Esophagus squamous epithelium (tissue), 4 donors: Measurements from ENCODE around the gene MEPE.

ENCODE experiments used
- POLR2A ChIP-seq, 4 donors: fragments of 450-650 bp; IDR thresholded peaks; one replicate each; pipeline ENCODE4 v1.6.1; 2017; ENCODE audit warnings: antibody characterized with exemption in 4 of 4, mild to moderate bottlenecking in 4 of 4, moderate library complexity in 3 of 4
- TF ChIP-seq, protein P1 (sequence below), 6 experiments: fragments of 450-650 bp in 4 of 6; fragments of 200-600 bp in 2 of 6; sonication (generic) in 2 of 6; IDR thresholded peaks; one replicate each; pipeline ENCODE4 v1.5.1; 2016 to 2019; ENCODE audit warnings: antibody characterized with exemption in 6 of 6, mild to moderate bottlenecking in 4 of 6, moderate library complexity in 4 of 6

DNA sequence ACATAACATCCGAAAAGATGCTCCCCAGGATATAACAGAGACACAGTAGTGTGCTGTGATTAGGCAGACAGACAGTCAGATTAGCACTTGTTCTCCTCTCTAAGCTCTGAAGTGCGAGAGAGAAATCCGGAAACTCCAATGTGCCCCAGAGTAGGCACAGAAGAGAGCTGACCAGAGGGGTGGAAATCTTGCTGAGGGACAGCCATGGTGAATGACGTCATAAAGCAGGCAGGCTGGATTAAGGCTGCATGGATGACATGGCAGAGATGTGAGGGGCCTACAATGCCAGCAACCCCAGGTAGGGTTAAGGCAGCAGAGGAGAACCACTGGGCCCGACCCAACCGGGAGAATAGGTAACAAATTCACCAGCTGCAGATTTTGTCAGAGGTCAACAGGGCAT, 53.3 kb downstream of the MEPE start:
- TF ChIP-seq POLR2A (IDR thresholded peaks at IDR 0.05): no peak
- TF ChIP-seq, protein P1, sequence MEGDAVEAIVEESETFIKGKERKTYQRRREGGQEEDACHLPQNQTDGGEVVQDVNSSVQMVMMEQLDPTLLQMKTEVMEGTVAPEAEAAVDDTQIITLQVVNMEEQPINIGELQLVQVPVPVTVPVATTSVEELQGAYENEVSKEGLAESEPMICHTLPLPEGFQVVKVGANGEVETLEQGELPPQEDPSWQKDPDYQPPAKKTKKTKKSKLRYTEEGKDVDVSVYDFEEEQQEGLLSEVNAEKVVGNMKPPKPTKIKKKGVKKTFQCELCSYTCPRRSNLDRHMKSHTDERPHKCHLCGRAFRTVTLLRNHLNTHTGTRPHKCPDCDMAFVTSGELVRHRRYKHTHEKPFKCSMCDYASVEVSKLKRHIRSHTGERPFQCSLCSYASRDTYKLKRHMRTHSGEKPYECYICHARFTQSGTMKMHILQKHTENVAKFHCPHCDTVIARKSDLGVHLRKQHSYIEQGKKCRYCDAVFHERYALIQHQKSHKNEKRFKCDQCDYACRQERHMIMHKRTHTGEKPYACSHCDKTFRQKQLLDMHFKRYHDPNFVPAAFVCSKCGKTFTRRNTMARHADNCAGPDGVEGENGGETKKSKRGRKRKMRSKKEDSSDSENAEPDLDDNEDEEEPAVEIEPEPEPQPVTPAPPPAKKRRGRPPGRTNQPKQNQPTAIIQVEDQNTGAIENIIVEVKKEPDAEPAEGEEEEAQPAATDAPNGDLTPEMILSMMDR (IDR thresholded peaks at IDR 0.05): no peak
